Activated naive CD8-positive, alpha-beta T cell treated with anti-CD3 and anti-CD28 coated beads, Interleukin-2, amount 10 ng/mL, durations not matched to agents 7 days and 5 days (primary cell): ENCODE measurements around the gene FBXO48. TPM values are rescaled to one million over a fixed set of nuclear protein-coding genes. Genes with fewer than 3 reads are reported as not detected.
"Not testable (repeated sequence)": the region's sequence is repeated elsewhere in the genome, so short reads cannot be mapped to it uniquely, and the experiment has no call there.

Experiments
- ATAC-seq: fragments of 150-1000 bp; cut with Tn5 transposase; one replicate; pipeline ENCODE4 v1.10.0; 2021; ENCODE audit warnings: low read depth, moderate library complexity
- POLR2A ChIA-PET: fragments of 350-600 bp; sonication (Branson Sonifier 250); formaldehyde crosslinking; loops from one replicate; lab custom pipeline; 2021; ENCODE audit warnings: antibody characterized with exemption; lab: Charles Lee
- DNase-seq: peaks from one replicate; pipeline ENCODE4 v3.0.0; 2021
- H3K27ac Mint-ChIP-seq: one replicate; pipeline ENCODE4 v1.8.0; 2022; ENCODE audit warnings: mild to moderate bottlenecking, mixed read lengths
- H3K27me3 Mint-ChIP-seq: one replicate; pipeline ENCODE4 v1.8.0; 2022; ENCODE audit warnings: mild to moderate bottlenecking, moderate library complexity, mixed read lengths
- H3K36me3 Mint-ChIP-seq: one replicate; pipeline ENCODE4 v1.8.0; 2021; ENCODE audit warnings: mild to moderate bottlenecking, mixed read lengths
- H3K4me1 Mint-ChIP-seq: one replicate; pipeline ENCODE4 v1.8.0; 2021; ENCODE audit warnings: mixed read lengths
- H3K4me3 Mint-ChIP-seq: one replicate; pipeline ENCODE4 v1.8.0; 2022; ENCODE audit warnings: mild to moderate bottlenecking, moderate library complexity, mixed read lengths
- H3K9me3 Mint-ChIP-seq: one replicate; pipeline ENCODE4 v1.8.0; 2021; ENCODE audit warnings: mixed read lengths
- total RNA-seq, 2 experiments: library from RNA; stranded (reverse); gene quantifications; one replicate each; pipeline ENCODE4 v1.2.3, GENCODE V29; 2021

Gene FBXO48
- total RNA-seq, 2 experiments from 2014 or later, result 4.0 to 4.3 TPM

DNA sequence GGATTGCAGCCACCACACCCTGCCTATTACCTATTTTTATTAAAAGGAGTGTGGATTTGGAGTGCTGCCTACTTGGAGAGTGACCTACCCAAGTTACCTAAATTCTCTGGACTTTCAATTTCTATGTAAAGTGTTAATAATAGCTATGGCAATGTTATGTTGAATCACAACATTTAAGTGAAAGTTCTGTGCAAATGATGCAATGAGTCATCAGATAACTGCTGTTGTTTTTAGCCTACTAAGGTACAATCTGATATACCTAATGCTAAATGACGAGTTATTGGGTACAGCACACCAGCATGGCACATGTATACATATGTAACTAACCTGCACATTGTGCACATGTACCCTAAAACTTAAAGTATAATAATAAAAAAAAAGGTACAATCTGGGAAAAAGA, 21.5 kb upstream of the FBXO48 start:
- H3K27ac Mint-ChIP-seq, H3K4me3 Mint-ChIP-seq: not testable (repeated sequence)
- POLR2A ChIA-PET, result interaction anchor here (0.6 kb wide), 1 partner anchor 25 kb away, joined by 3 read pairs; no protein-coding TSS in a partner anchor

DNA sequence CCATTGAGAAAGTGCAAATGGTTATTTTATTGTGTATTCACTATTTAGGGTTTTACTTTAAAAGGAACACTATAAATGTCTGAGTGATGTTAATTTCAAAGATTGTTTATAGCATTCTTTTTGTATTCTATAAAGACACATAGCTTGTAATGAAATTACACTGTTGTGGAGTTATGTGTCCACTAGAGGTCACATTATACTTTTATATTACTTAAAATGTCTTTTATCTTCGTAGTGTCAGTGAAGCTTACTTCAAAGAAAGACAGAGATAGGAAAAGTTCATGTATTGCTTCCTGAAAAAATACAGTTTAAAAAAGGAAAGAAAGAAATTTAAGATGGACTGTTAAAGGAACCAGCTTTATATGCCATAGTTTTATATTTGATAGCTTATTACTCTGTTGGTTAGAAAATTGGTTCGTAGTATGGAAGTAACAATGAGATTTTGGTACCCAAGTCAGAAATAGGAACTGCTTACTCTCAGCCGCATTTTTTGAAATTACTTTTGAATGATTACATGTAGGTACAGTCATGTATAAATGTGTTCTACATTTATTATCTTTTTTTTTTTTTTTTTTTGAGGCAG, 20.8 kb upstream of the FBXO48 start:
- H3K36me3 Mint-ChIP-seq, result no peaks in the 10 kb centered on the region
- POLR2A ChIA-PET, result interaction anchor here (0.5 to 0.9 kb wide), 2 partner anchors 108 to 166 kb away, joined by 3 to 5 read pairs; no protein-coding TSS in a partner anchor
- H3K27me3 Mint-ChIP-seq, result peaks cover 2% of the 10 kb centered on the region
- ATAC-seq (no peak), DNase-seq (no peak)
- no peaks in the 10 kb centered on the region for H3K9me3 Mint-ChIP-seq
- no peak overlapping the region for H3K27ac Mint-ChIP-seq
- peaks cover 2% of the 10 kb centered on the region for H3K4me1 Mint-ChIP-seq
- H3K4me3 Mint-ChIP-seq, result no peak overlapping the region

More for the DNA sequence above, 21.5 kb upstream of the FBXO48 start:
- not testable (repeated sequence) for H3K4me1 Mint-ChIP-seq, H3K27me3 Mint-ChIP-seq, H3K36me3 Mint-ChIP-seq, DNase-seq, ATAC-seq, H3K9me3 Mint-ChIP-seq

DNA sequence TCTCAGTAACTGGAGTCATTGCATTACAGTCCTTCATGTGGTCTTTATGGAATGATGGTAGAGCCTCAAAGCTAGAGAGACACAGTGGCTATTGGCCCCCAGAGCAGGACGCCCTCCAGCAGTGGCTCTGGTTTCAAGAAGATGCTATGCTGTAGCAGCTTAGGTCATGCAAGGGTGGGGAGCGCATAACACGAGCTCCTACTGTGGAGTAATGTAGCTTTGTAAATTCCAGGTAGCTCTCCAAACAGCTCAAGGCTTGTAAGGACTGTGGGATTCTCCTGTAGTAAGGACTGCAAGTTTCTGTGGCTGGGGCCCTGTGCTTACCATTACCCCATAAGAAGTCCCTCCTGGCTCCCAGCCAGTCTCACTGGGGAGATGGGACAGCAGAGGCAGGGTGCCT, 15.9 kb upstream of the FBXO48 start:
- H3K4me1 Mint-ChIP-seq, result peaks cover 2% of the 10 kb centered on the region
- no peaks in the 10 kb centered on the region for H3K9me3 Mint-ChIP-seq
- H3K27me3 Mint-ChIP-seq, result peaks cover 7% of the 10 kb centered on the region
- no peak for ATAC-seq
- no peaks in the 10 kb centered on the region for H3K36me3 Mint-ChIP-seq
- POLR2A ChIA-PET, result no interaction called here
- H3K27ac Mint-ChIP-seq, result no peak overlapping the region
- H3K4me3 Mint-ChIP-seq, result no peak overlapping the region
- no peak for DNase-seq

DNA sequence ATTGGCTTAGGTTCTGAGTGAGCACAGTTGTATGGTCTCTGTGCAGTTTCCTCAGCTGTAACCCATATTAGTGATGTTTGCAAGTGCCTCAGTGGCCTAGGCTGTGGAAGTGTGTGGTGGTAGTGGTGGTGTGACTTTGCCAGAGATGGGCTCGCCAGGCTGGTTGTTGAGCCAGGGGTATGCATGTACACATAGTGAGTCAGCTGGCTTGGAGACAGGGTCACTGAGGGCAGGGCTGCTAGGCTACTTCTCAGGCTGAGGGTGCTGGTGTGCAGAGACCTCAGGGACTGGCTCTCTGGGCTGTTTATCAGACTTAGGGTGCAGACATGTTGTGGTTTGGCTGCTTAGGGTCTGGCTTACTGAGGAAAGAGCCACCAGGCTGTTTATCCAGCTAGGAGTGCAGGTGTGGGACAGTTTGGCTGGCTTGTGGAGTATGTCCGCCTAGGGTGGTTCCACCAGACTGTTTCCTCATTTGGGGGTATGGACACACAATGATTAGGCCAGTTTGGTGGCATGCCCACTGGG, 15.3 kb upstream of the FBXO48 start:
- H3K9me3 Mint-ChIP-seq, result no peaks in the 10 kb centered on the region
- POLR2A ChIA-PET, result no interaction called here
- ATAC-seq, result no peak
- H3K27me3 Mint-ChIP-seq, result peaks cover 5% of the 10 kb centered on the region
- no peak for DNase-seq
- no peaks in the 10 kb centered on the region for H3K4me1 Mint-ChIP-seq
- no peak overlapping the region for H3K4me3 Mint-ChIP-seq
- H3K27ac Mint-ChIP-seq, result no peak overlapping the region
- no peaks in the 10 kb centered on the region for H3K36me3 Mint-ChIP-seq

DNA sequence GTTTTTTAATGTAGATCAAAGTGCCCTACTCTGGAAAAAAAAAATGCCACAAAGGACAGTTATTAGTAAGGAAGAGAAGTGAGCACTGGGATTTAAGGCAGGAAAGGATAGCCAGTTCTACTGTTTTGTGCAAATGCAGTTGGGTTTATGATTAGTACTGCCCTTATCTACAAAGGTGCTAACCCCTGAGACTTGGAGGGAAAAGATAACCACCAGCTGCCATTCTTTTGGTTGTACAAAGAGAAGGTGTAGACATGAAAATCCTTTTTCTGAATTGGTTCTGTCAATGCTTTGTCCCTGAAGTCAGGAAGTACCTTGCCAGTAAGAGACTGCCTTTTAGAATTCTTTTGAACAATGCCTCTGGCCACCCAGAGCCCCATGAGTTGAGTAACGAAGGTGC, 11.6 kb upstream of the FBXO48 start:
- Mint-ChIP-seq H3K27me3 (peaks cover 5% of the 10 kb centered on the region), H3K9me3 (no peaks in the 10 kb centered on the region), H3K4me1 (no peaks in the 10 kb centered on the region), H3K36me3 (no peaks in the 10 kb centered on the region), H3K27ac (no peak overlapping the region), H3K4me3 (no peak overlapping the region)
- ATAC-seq, result no peak
- DNase-seq, result no peak
- POLR2A ChIA-PET, result no interaction called here

DNA sequence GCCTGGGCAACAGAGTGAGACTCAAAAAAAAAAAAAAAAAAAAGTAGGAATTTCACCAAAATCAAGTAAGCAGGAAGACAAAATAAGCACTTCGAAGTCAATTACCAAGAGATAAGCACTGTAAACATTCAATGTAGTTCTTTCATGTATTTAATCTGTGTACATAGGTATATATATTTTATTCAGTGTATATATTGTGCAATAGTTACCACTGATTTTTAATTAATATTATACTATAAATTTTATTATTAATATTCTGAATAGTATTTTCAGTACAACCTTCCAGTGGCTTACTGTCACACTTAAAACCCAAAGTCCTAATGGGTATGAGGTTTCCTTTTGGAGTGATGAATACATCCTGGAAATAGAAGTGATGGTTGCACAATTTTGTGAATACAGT, 9.4 kb upstream of the FBXO48 start:
- H3K4me3 Mint-ChIP-seq, result no peak overlapping the region
- no peaks in the 10 kb centered on the region for H3K9me3 Mint-ChIP-seq
- H3K36me3 Mint-ChIP-seq, result peaks cover 2% of the 10 kb centered on the region
- POLR2A ChIA-PET, result no interaction called here
- ATAC-seq (no peak), DNase-seq (no peak)
- H3K4me1 Mint-ChIP-seq, result peaks cover 2% of the 10 kb centered on the region
- peaks cover 5% of the 10 kb centered on the region for H3K27me3 Mint-ChIP-seq
- no peak overlapping the region for H3K27ac Mint-ChIP-seq

DNA sequence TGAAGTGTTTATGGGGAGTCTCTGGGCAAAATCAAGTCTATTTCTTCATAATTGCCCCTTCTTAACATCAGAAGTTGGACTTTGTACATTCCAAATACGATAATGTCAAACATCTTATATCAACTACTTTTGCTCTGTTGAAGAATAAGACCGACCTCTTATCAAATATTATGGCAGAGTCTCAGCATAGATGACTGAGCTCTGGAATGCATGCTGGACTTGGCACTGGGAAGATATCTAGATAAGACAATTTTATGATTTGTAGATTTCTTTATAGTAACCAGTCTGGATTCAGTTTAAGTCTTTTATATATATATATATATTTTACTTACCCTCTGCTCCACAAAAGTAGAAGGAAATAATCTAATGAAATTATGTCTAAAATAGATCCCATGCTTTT, 8.5 kb upstream of the FBXO48 start:
- ATAC-seq (no peak), DNase-seq (no peak)
- peaks cover under 1% of the 10 kb centered on the region for H3K27me3 Mint-ChIP-seq
- H3K27ac Mint-ChIP-seq, result no peak overlapping the region
- POLR2A ChIA-PET, result no interaction called here
- no peaks in the 10 kb centered on the region for H3K9me3 Mint-ChIP-seq
- H3K4me3 Mint-ChIP-seq, result no peak overlapping the region
- peaks cover 2% of the 10 kb centered on the region for H3K36me3 Mint-ChIP-seq
- H3K4me1 Mint-ChIP-seq, result peaks cover 2% of the 10 kb centered on the region

DNA sequence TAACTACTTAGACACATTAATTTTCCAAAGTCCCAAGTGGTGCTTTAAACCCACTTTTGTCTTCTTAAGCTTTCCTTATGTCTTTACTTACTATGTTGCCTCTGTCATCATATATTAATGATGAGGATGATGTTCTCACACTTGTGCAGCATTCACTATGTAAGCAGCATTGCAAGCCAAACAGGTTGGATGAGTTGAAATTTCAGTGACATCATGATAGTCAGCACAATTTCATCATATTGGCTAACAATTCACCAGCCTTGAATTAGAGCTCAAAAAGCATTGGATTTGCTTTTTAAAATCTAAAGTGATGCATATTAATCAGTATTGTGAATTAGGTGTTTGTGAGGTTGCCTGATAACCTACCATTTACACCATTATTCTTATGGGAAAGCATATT, 8.0 kb upstream of the FBXO48 start:
- Mint-ChIP-seq H3K27me3 (no peaks in the 10 kb centered on the region), H3K27ac (no peak overlapping the region), H3K9me3 (no peaks in the 10 kb centered on the region), H3K4me3 (no peak overlapping the region), H3K36me3 (peaks cover 2% of the 10 kb centered on the region), H3K4me1 (peaks cover 3% of the 10 kb centered on the region)
- ATAC-seq, result no peak
- no peak for DNase-seq
- POLR2A ChIA-PET, result no interaction called here

DNA sequence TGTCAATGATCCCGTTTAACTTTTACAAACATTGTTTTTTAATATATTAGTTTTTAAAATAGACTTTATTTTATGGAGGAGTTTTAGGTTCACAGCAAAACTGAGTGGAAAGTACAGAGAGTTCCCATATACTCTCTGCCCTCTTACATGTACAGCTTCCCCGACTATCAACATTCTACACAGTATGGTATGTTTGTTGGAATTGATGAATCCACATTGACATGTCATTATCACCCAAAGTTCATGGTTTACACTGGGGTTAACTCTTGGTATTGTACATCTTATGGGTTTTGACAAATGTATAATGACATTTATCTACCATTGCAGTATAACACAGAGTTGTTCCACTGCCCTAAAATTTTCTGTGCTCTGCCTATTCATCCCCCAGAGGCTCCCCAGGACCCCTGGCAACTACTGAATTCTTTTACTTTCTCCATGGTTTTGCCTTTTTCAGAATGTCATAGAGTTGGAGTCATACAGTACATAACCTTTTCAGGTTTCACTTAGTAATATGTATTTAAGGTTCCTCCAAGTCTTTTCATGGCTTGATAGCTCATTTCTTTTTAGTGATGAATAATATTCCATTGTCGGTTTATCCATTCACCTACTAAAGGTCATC, 5.8 kb upstream of the FBXO48 start:
- Mint-ChIP-seq H3K9me3 (no peaks in the 10 kb centered on the region), H3K27ac (no peak overlapping the region), H3K36me3 (peaks cover 5% of the 10 kb centered on the region), H3K27me3 (no peaks in the 10 kb centered on the region), H3K4me3 (no peak overlapping the region), H3K4me1 (peaks cover 15% of the 10 kb centered on the region)
- POLR2A ChIA-PET, result no interaction called here
- DNase-seq (no peak), ATAC-seq (no peak)

DNA sequence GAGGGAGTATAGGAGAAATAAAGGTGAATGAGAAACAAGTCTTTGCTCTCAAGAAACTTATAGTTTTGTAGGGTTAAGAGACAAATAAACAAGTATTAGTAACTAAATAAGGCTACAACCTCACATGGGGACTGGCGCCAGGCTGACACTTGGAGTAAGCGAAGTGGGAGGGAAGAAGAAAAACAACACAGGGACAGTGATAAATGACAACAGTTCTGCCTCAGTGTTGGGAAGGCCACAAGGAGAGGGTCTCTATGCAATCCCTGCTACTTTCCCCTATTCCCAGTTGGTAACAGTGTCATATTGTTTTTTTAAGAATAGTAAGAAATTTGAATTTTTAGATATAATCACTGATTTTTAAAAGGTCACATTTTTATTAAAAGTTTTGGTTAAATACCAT, 4.3 kb upstream of the FBXO48 start:
- Mint-ChIP-seq H3K9me3 (no peaks in the 10 kb centered on the region), H3K27ac (no peak overlapping the region), H3K27me3 (no peaks in the 10 kb centered on the region), H3K4me3 (no peak overlapping the region), H3K36me3 (peaks cover 5% of the 10 kb centered on the region), H3K4me1 (peaks cover 17% of the 10 kb centered on the region)
- POLR2A ChIA-PET, result no interaction called here
- DNase-seq, result no peak
- ATAC-seq, result no peak

DNA sequence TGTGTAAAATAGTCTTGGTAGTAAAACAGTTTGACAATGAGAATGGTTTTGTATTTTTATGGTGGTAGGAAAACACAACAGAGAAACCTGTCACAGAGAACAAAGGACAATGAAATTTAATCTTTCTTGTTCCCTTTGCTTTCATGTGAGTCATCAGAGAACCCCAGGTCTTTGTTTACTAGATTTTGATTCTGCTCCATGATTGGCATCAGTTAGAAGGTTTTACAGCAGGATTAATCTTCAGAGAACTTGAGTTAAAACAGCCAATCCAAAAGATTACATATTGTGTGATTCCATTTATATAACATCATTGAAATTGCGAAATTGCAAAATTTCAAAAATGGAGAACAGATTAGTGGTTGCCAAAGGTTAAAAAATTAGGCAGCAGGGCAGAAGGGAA, 2.8 kb upstream of the FBXO48 start:
- Mint-ChIP-seq H3K27ac (no peak overlapping the region), H3K36me3 (peaks cover 5% of the 10 kb centered on the region), H3K4me1 (peaks cover 30% of the 10 kb centered on the region), H3K4me3 (no peak overlapping the region), H3K9me3 (no peaks in the 10 kb centered on the region), H3K27me3 (no peaks in the 10 kb centered on the region)
- DNase-seq, result no peak
- ATAC-seq, result no peak
- POLR2A ChIA-PET, result no interaction called here

DNA sequence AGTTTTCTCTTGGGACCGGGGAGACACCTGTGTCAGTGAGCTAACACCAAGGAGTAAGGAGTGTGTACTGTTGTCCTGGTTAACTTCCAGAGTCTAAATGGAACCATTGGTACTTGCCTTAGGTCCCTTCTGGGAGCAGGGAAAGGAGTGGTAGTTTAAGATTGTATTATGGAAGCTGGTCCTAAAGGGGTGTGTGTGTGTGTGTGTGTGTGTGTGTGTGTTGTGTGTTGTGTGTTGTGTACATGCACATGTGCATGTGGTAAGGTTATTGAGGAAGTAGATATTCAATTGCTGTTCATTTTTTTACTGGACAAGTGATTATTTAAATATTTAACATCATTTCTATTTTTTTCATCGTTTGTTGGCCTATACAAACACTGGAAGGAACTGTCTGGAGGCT, 1.7 kb upstream of the FBXO48 start:
- H3K4me3 Mint-ChIP-seq, result peak overlapping the region; percentile 98
- no peaks in the 10 kb centered on the region for H3K27me3 Mint-ChIP-seq
- peaks cover 5% of the 10 kb centered on the region for H3K36me3 Mint-ChIP-seq
- POLR2A ChIA-PET, result interaction anchor here (1.1 to 1.4 kb wide), 2 partner anchors 47 to 440 kb away, joined by 3 to 4 read pairs; no protein-coding TSS in a partner anchor
- DNase-seq (no peak), ATAC-seq (no peak)
- H3K27ac Mint-ChIP-seq, result peak overlapping the region; percentile 49
- no peaks in the 10 kb centered on the region for H3K9me3 Mint-ChIP-seq
- peaks cover 34% of the 10 kb centered on the region for H3K4me1 Mint-ChIP-seq

DNA sequence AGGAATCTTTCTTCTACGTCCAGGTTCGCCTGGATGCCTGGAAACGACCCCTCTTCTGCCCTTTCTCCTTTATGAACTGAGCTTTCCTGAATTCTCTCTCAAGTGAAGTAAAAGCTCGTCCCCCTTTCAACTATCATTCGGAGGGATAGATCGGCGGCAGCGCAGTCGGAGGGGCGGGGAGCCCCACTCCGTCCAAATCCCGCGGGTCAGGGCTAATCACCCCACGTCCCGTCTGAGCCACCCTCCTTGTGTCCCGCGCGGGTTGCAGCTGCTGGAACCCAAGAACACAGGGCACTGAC, 367 bp downstream of the FBXO48 start:
- no peak for DNase-seq

DNA sequence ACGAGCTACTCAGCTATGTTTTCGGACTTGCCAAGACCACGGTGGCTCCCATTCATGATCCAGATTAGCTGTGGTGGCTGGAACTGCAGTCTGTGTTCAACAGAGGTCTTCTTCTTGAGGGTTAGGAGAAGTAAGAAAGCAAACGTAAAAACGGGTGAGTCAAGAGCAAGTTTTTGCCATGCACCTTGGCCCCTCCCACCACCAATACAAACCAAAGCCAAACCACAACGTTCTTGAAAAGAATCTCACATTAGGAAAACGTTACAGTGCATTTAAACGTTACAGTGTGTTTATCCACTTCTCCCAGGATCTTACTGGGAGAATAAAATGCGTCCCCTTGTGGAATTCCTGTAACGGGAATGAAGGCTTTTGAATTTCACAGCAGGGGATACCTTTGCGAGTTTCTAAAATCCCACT, 725 bp downstream of the FBXO48 start:
- peaks cover 34% of the 10 kb centered on the region for H3K4me1 Mint-ChIP-seq
- DNase-seq (no peak), ATAC-seq (no peak)
- peak overlapping the region; percentile 98 for H3K4me3 Mint-ChIP-seq
- POLR2A ChIA-PET, result interaction anchor here (0.8 to 2.4 kb wide), 9 partner anchors 13 to 459 kb away, joined by 3 to 8 read pairs (median 6); no protein-coding TSS in a partner anchor
- H3K36me3 Mint-ChIP-seq, result peaks cover 3% of the 10 kb centered on the region
- H3K9me3 Mint-ChIP-seq, result no peaks in the 10 kb centered on the region
- H3K27me3 Mint-ChIP-seq, result no peaks in the 10 kb centered on the region
- H3K27ac Mint-ChIP-seq, result peak overlapping the region; percentile 96

More for the DNA sequence above, 367 bp downstream of the FBXO48 start:
- Mint-ChIP-seq H3K9me3 (no peaks in the 10 kb centered on the region), H3K27me3 (no peaks in the 10 kb centered on the region), H3K36me3 (peaks cover 3% of the 10 kb centered on the region), H3K4me3 (peak overlapping the region; percentile 98), H3K27ac (peak overlapping the region; percentile 96), H3K4me1 (peaks cover 34% of the 10 kb centered on the region)
- POLR2A ChIA-PET, result interaction anchor here (0.5 to 2.4 kb wide), 10 partner anchors 14 to 458 kb away, joined by 3 to 8 read pairs (median 6); no protein-coding TSS in a partner anchor
- ATAC-seq, result no peak
